ENCODE measurements around the gene LEPROT.

LEPROT gene

DNA sequence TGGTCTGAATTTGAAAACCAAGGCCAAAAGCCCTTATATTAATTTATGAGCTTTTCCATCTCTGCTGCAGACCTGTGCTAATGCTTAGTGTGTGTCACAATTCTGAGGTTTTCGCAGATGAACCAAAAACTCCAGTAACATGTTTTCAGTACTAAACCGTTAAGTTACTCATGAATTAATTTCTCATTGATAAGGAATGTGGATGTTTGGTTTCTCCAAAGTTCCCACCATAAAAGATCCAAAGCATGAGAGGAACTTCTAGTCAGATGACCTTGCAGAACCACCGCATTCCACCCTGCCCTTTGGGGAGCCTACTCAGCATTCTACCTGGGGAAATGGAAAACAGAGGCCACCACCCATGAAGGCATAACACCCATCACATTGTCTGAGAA, 7.5 kb upstream of the LEPROT start:
- no peak for DNase-seq

DNA sequence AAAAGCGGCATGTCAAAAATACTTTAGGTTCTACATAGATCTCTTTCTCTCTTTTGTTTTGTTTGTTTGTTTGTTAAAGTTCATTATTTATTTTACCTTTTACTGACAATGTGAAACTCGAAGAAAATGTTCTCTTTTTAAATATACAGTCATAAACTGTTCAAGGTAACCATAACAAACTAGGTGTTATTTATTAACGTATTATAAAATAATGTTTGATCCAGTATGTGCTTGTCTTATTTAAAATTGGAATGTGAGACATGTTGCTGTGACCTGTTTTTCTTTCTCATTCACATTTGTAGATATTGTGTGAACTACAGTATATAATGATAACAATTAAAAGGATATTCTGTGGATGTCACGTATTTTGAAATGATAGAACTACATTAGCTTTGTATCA, 5.9 kb upstream of the LEPROT start:
- DNase-seq, result no peak

DNA sequence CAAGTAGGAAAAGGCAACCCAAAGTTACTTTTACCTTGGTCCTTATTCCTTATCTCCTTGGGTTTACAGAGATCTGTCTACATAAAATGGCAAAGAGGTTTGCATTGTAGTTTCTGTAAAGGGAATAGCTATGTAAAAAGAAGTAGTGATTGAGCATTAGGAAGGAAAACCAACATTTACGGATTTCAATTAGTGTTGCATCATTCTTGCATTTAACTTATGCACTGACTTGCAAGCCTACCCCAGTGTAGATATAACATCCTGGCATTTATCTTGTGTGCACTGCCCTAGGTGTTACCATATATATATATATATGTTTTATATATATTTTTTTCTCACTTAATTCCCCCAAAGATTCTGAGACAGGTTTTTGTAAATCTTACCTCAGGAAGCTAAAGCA, 3.7 kb upstream of the LEPROT start:
- DNase-seq, result no peak

DNA sequence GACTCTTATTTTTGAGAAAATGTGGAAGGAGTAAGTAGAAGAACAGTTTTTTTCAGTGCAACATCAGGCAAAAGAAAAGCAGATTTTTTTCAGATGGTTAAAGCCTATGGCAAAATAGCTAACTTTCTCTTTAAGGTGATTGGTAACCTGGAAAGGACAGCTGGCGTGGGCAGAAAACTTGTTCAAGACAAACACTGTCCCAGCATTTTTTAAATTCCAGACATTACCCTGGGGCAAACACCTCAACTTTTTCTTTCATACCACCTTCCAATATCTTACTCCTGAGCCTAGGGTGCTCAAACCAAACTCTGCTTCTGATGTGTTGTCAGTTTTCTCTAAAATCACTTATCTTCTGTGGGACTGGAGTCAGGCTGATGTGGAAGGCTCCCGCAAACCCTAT, 2.7 kb upstream of the LEPROT start:
- DNase-seq, result no peak

DNA sequence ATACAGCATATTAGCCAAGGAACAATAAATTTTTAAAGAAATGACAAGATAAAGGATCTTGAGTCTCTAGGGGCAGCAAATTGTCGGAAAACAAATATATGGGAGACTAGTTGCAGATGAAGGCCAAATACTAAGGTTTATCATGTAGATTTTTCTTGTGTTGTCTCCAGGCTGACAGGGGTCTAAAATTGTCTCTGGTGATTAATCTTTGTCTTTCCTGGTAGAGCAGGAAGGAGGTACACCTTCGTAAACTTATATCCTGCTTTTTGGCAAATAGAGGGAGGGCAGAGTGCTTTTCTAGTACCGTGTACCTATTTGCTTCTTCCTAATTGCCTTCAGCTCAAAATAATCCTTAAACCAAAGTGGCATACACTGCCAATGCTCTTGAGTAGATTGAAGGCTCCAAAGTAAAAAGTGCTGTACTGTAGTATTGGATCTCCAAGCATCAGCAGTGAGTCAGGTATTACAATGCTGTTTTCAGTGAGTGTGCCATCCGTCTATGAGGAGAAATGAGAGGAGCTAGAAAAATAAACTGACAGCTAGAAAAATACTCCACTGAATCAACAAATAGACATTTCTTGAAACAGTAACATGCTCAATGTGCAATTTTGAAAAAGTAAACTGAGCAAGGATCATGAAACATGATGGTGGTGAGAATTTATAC, 1.8 kb upstream of the LEPROT start:
- DNase-seq, result no peak

DNA sequence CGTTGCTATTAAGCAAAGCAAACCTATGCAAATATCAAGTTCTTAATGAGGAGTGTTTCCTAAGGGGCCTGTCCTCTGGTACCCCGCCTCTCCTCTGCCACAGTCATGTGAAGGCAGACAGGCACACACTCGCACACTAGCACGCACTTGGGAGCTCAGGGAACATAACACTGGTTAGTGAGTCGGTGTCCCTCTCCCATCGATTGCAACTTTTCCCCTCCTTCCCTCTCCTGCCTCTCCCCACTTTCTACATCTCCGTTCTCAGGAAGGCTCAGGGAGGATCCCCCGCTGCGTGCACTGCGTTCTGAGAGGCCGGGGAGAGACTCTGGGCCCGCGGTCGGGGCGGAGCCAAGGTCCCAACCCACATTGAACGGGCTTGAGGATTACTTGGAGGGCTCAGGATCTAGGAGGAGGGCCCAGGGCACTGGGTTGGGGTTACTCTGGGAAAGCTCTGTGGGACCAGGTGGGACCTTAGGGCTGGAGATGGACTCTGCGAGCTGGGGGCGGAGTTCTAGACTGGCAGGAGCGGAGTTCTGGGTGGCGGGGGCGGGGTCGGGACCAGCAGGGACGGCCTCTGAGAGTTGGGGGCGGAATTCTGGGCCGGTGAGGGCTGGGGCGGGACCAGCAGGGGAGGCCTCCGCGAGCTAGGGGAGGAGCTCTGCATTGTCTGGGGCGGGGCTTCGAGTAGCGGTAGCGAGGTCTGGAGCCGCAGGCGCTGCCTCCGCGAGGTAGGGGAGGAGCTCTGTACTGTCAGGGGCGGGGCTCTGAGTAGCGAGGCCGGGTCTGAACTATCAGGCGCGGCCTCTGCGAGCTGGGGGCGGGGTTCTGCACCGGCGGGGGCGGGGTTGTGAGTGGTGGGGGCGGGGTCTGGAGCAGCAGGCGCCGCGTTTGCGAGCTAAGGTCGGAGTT, 533 bp upstream of the LEPROT start:
- DNase-seq, result peak; percentile 97

DNA sequence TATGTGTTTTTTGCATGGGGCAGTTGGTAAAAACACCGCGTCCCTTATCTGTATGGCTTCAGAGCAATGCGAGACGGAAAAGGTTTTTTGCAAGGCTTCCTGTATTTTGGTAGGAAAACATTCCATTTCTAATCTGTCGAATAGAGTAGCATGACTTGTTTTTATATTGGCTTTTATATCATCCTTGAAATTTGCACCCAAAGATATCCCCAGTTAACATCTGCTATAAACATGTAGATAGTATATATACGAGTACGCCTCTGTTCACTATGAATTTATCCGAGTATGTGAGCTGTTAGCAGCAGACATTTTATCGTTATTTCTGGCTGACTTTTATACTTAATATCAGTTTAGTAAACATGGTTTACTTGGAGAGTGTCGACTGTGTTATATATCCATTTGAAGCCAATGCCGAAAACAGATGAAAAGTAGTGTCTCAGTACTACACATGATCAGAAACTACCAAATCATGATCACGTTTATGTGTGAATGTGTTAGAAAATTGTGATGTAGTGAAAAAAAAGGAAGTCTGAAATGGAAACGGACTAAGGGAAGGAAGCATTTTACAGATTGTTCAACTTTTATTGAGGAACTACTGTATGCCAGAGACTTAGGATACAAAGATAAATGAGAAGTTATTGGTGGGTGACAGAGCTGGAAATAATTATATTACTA, 1.0 kb downstream of the LEPROT start:
- no peak for DNase-seq

DNA sequence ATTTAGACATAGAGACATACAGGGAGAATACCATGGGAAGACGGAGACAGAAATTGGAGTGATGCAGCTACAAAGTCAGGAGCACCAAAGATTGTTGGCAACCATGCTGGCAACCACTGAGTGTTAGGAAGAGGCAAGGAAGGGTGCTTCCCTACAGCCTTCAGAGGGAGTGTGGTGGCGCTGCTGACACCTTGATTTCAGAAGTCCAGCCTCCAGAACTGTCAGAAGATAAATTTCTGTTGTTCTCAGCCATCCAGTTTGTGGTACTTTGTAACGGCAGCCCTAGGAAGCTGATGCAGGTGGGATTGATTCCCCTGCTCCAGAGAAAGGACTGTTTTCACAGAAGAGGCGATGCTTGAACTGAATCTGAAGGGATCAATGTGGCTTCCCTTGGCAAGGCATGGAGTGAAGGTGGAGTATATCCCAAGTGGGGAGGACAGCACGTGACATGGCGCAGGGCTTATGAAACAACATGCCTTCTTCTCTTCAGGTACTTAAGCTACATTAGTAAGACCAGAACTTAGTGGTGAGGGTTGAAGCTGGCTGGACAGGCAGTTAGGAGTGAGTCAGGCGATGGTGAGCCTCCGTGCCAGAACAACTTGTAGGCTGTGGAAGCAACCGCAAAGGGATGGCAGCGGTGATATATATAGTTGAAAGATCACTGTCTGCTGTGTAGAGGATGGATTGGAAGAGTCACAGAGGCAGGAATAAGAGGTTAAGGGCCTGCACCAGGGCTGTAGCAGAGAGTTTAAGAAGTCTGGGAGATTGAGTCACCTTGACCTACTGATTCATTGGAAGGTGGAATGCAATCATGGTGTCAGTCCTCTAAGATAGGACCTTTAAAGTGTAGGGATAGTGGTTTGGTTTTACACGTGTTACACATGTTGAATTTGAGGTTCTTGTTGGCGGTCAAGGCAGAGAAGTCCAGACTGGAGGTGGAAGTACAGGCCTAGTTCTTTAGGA, 2.1 kb downstream of the LEPROT start:
- no peak for DNase-seq

DNA sequence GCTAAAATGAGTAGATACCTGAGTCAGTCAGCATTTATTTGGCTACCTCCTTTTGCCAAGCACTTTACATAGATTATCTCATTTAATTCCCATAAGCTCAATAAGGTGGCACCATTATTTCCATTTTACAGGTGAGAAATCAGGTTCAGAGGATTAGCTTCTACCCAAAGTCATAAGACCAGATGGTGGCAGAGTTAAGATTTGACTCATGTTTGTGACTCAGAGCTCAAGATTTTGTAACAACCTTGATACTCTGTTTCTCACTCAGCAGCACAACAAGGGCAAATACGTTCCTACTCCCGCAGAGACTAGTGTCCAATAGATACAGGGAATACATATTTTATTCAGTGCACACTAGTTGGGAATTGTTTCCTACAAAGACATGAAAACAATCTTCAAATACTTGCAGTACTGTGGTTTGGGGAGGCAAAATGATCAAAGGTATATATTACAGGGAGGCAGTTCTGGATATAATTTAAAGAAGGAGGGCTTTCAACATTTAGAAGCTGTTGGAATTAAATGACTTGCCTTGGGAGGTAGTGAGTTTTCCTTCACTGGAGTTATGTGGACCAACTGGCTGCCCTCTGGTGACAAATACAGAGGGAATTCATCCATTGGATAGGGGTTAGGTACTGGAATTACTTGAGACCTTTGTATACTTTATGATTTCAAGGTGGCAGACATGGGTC, 3.6 kb downstream of the LEPROT start:
- DNase-seq, result no peak

DNA sequence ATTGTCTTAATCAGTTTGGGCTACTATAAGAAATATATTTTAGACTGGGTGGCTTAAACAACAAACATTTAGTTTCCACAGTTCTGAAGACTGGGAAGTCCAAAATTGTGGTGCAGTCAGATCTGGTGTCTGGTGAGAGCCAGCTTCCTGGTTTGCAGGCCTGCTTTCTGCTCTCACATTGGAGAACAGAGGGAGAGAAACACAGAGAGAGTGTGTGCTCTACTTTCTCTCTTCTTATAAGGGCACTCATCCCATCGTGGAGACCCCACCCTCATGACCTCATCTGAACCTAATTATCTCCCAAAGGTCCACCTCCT, 4.1 kb downstream of the LEPROT start:
- DNase-seq, result no peak

DNA sequence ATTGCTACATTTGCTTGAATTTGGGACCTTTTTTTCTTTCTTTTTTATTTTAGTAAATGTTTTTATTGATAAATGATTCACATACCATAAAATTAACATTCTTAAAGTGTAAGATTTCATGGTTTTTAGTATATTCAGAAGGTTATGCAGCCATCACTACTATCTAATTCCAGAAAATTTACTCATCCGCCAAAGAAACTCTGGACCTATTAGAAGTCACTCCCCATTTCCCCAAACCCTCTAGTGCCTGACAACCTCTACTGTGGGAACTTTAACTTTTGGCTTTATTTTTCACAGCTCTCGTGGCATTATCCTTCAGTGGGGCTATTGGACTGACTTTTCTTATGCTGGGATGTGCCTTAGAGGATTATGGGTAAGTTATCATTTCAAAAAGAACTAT, 4.5 kb downstream of the LEPROT start:
- DNase-seq, result no peak

DNA sequence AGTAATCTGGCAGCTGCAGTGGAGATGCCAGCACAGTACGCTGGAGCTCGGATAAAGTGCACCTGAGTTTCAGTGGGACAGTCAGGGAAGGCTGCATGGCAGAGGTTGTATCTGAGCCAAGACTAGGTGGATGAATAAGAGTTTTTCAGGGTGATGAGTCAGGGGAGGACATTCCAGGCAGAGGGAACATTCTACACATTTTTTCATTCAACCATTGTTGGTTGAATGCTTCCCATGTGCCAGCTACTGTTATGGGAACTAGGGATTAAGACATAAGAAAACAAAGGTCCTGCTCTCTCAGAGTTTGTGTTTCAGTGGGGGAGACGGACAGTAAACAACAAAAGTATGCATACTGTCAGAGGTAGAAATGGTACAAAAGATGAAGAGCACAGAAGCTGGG, 5.2 kb downstream of the LEPROT start:
- DNase-seq, result no peak

DNA sequence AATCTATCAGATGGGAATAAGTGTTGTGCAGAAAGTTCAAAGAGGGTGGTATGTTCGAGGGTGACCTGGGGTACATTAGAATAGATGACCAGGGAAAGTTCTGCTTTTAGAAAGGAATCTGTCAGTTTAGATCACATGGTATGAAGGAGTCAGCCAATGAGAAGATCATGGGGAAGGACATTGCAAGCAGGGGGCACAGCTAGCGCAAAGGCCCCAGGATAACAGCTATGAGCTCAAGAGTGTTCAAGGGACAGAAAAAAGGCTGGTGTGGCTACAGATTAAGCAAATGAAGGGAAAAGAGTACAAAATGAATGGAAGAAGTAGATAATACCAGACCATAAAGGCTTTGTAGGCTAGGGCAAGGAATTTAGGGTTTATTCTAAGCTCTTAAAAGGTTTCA, 8.6 kb downstream of the LEPROT start:
- DNase-seq, result no peak

DNA sequence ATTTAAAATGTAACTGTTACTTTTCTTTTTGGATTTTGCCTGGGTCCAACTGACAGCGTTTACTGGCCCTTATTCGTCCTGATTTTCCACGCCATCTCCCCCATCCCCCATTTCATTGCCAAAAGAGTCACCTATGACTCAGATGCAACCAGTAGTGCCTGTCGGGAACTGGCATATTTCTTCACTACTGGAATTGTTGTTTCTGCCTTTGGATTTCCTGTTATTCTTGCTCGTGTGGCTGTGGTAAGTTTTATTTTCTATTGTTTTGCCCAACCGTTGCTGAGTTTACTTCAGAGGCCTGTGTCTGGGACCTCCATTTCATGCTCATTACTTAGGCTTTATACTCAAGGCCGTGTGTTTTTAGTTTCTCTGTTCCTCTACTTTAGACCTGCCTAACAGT, 9.3 kb downstream of the LEPROT start:
- DNase-seq, result no peak

DNA sequence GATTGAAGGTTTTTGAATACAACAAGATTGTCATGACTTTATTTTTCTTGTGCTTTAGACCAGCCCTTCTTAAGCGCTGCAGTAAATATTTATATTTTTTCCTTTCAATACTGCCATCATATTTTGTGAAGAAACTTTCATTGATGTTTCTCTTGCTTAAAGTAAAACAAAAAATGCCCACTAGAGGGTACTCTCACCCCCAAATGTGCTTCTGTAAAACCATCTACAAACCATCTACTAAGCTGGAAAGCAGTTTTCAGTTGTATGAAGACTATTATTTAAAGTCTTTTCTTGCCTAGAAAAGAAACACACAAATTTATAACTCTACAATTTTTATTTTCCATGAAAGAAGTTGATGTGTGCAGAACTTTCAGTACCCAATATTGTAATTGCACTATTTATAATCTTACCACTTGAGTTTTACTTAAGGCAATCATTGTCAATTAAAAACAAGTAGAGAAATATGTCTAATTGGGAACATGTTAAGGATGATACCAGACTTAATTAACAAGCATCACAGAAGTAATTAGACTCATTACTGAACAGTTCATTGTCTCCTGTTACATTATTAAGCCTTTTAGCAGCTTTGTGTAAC, 10.7 kb downstream of the LEPROT start:
- no peak for DNase-seq

DNA sequence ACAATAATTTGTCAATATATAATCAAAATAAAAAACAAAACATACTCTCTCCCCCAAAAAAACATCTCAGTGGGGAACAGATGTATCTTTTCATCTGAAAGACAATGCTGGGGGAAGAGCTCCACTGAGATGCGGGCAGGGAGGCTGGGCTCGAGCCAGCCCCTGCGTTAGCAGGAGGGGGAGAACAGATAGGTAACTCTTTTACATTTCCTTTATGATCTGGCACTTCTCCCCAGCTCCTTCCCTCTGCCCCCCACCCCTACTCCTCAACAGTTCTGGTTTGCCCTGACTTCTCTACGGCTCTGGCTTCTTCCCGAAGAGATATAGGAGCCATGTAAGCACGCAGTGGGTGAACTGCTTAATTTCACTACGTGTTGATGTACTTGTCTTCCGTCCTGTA, 12.4 kb downstream of the LEPROT start:
- no peak for DNase-seq

DNA sequence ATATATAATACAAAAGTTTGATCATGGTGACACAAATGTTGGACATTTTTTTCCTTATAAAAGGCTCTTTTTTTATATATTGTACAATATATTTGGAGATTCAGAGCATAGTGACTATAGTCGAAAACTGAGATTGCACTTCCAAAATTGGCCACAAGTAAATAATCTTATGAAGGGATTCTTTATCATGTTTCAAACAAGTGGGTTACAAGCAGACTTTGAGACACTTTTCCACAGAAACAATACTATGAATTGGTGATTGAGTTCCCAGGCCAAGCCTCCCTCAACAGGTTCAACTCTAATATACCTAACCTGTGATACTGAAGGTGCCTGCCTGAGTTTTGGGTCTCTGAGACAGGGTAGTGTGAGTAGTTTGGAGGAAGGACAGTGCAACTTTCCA, 13.8 kb downstream of the LEPROT start:
- DNase-seq, result no peak

DNA sequence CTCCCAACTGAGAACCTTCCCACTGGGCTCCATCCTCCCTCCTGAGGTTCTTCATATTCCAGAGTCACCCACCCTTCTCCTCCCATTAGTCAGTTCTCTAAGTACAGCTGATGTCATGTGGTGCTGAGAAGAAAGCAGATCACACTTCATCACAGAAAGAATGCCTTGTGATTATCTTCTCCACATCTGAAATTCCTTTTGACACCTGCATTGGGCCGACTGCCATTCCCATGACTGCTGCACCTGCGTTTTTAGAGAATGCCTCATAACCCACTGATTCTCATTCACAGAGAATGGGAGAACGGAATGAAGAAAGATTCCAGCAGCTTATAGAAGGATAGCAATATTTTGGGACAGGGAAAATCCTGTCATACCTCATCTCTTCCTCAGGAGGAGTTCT, 14.3 kb downstream of the LEPROT start:
- DNase-seq, result no peak

DNA sequence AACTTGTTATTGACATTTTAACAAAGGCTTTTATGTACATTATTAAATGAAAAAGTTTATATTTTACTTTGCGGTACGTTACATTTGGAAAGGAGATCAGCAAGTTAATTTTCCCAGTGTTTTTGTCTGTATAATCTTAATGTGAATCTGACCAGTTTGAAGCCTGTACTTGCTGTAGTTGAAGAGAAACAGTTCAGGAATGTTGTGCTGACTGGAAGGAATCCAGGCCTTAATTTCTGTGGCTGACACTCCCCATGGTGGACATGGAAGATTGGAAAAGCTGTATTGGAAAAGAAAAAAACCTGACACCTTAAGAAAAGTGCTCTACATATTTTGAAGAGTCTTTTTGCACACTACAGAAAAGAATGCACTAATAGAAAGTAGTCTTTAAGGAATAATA, 15.5 kb downstream of the LEPROT start:
- DNase-seq, result no peak

DNA sequence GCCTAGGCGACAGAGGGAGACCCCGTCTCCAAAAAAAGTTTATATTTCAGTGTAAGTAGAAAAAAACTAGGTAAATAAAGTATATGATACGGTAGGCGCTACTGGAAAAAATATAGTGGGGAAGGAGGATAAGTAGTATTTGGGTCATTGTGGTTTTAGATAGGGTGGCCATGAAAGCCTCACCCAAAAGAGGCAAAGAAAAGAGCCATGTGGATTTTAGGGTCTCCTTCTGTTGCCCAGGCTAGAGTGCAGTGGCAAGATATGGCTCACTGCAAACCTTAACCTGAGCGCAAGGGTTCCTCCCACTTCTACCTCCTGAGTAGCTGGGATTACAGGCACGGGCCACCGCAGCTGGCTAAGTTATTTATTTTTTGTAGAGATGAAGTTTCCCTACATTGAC, 17.1 kb downstream of the LEPROT start:
- no peak for DNase-seq

DNA sequence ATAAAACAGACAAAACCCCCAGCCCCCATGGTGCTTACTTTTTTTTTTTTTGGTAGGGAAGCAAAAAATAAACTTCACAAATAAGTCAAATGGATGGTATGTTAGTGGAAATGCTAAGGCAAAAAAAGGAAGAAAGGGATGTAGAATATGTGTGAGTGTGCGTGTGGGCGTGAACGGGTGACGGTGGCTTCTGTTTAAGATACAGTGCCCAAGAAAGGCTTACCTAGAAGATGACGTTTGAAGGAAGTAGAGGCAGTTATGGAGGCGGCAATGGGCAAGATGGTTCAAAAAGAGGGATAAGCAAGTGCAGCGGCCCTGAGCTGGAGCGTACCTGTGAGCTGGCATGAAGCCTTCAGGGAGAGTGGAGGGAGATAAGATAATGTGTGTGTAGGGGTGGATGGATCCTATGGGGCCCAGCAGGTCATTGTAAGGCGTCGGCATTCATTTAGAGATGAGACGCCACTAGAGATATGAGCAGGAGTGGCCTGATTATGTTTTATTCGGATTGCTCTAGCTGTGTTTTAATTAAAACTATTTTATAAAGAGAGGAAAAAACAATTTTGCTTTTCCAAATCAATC, 19.9 kb downstream of the LEPROT start:
- no peak for DNase-seq

DNA sequence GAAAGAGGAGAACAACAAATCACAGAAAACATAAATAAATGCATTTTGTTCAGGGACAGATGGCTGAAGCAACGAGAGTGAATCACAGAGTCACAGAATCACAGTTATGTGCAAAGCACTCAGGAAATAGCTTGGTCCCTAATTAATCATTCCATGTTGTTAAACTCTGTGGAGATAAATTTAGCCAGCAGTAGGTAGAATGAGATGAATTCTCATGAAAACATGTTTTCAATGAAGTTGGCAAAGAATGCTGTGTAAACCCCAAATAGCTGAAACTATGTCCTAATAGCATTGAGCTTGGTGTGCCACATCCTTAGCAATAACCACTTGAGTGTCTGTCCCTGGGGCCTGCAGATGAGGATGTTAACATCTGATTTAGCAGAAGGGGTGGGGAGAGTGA, 20.4 kb downstream of the LEPROT start:
- no peak for DNase-seq
